NT2/D1 (cell line): Measurements from ENCODE around the gene FBXO47.

Experiments
- SUZ12 ChIP-seq: IDR thresholded peaks from 2 replicates; pipeline ENCODE4 v1.6.1; 2011; ENCODE audit not compliant: insufficient read length, insufficient read depth; ENCODE audit errors: extremely low read depth
- YY1 ChIP-seq: IDR thresholded peaks from 2 replicates; pipeline ENCODE4 v1.6.1; 2011; ENCODE audit not compliant: insufficient read length, insufficient read depth
- ZNF274 ChIP-seq: IDR thresholded peaks from 2 replicates; pipeline ENCODE4 v1.6.1; 2011; ENCODE audit warnings: mild to moderate bottlenecking, low read depth, low read length

- no peak for TF ChIP-seq ZNF274
- no peak for TF ChIP-seq YY1
- TF ChIP-seq SUZ12, result no peak
Observed at GRCh38 chr17:38892083-38892482, 75.1 kb downstream of the FBXO47 start.
